H1 (cell line): ENCODE measurements around the gene CCDC154. TPM values are rescaled to one million over a fixed set of nuclear protein-coding genes. Genes with fewer than 3 reads are reported as not detected.

Experiments used
- CTCF ChIA-PET: fragments of 300-600 bp; sonication (Branson Sonifier 250); formaldehyde crosslinking; loops from one replicate; lab custom pipeline; 2021; ENCODE audit not compliant: partially characterized antibody; lab: Charles Lee
- POLR2A ChIA-PET: fragments of 300-600 bp; sonication (Branson Sonifier 250); formaldehyde crosslinking; loops from one replicate; lab custom pipeline; 2021; ENCODE audit warnings: inconsistent platforms; ENCODE audit not compliant: partially characterized antibody; lab: Charles Lee
- DNase-seq, 2 experiments: peaks; one replicate each; pipeline versions ENCODE4 v3.0.0 to v3.0.0-alpha.2; 2010 to 2022; ENCODE audit warnings: low spot score in 2 of 2, low read depth in 1 of 2, mixed read lengths in 1 of 2
- FAIRE-seq: peaks from 2 replicates; lab custom pipeline; 2011; peaks lifted over from hg19 to GRCh38; lab: Jason Lieb, UNC
- H2AFZ ChIP-seq: 2 replicates; pipeline ENCODE4 v1.8.1; 2012; ENCODE audit warnings: low read length, inconsistent platforms
- H2AK5ac ChIP-seq: 2 replicates; pipeline ENCODE4 v1.6.1; 2013; ENCODE audit warnings: low read depth, low read length
- H2BK120ac ChIP-seq: replicated peaks from 2 replicates; pipeline ENCODE3; 2013; ENCODE audit warnings: low read depth, low read length, inconsistent platforms
- H2BK12ac ChIP-seq: 2 replicates; pipeline ENCODE4 v1.6.1; 2013; ENCODE audit warnings: low read depth, low read length
- H2BK15ac ChIP-seq: 2 replicates; pipeline ENCODE4 v1.6.1; 2013; ENCODE audit warnings: low read length
- H2BK20ac ChIP-seq: 2 replicates; pipeline ENCODE4 v1.6.1; 2013; ENCODE audit warnings: low read length
- H2BK5ac ChIP-seq: 2 replicates; pipeline ENCODE4 v1.6.1; 2013; ENCODE audit warnings: low read depth, low read length
- H3K14ac ChIP-seq: 2 replicates; pipeline ENCODE4 v1.6.1; 2013; ENCODE audit warnings: inconsistent platforms; ENCODE audit not compliant: insufficient read length
- H3K18ac ChIP-seq: 2 replicates; pipeline ENCODE4 v1.6.1; 2013; ENCODE audit warnings: low read length; ENCODE audit errors: extremely low read depth
- H3K23ac ChIP-seq: 2 replicates; pipeline ENCODE4 v1.6.1; 2013; ENCODE audit warnings: inconsistent platforms; ENCODE audit not compliant: insufficient read length
- H3K23me2 ChIP-seq: 2 replicates; pipeline ENCODE4 v1.6.1; 2013; ENCODE audit warnings: low read depth, low read length
- H3K27ac ChIP-seq: 2 replicates; pipeline ENCODE4 v1.6.1; 2011; ENCODE audit warnings: low read depth, low read length, inconsistent platforms
- H3K27me3 ChIP-seq, 4 experiments: replicated peaks in 1 of 4; 1 replicate in 1 of 4; 2 replicates in 3 of 4; pipeline versions ENCODE4 v1.6.1 to v1.8.1; 2011 to 2013; ENCODE audit warnings: low read length in 3 of 4, mild to moderate bottlenecking in 3 of 4, inconsistent platforms in 2 of 4, mixed read lengths in 2 of 4, moderate library complexity in 1 of 4; ENCODE audit not compliant: control insufficient read depth in 3 of 4, insufficient read depth in 3 of 4; ENCODE audit errors: extremely low read depth in 1 of 4
- H3K36me3 ChIP-seq, 4 experiments: 2 replicates each; pipeline versions ENCODE4 v1.6.1 to v1.8.1; 2011 to 2013; ENCODE audit warnings: mild to moderate bottlenecking in 4 of 4, low read length in 3 of 4, moderate library complexity in 2 of 4, control low read depth in 1 of 4, inconsistent platforms in 1 of 4; ENCODE audit not compliant: insufficient read depth in 4 of 4, control insufficient read depth in 2 of 4
- H3K4ac ChIP-seq: replicated peaks from 2 replicates; pipeline ENCODE3; 2013; ENCODE audit warnings: low read length, low read depth, mixed read lengths, inconsistent platforms; ENCODE audit not compliant: insufficient read length
- H3K4me1 ChIP-seq, 4 experiments: replicated peaks in 1 of 4; 1 replicate in 1 of 4; 2 replicates in 3 of 4; pipeline versions ENCODE4 v1.6.1 to v1.8.1; 2011 to 2013; ENCODE audit warnings: low read length in 3 of 4, inconsistent platforms in 2 of 4, mixed read lengths in 1 of 4; ENCODE audit not compliant: insufficient read depth in 4 of 4, control insufficient read depth in 3 of 4
- H3K4me2 ChIP-seq, 2 experiments: 2 replicates each; pipeline versions ENCODE4 v1.6.1 to v1.8.1; 2011 to 2013; ENCODE audit warnings: low read depth in 2 of 2, low read length in 2 of 2, control low read depth in 1 of 2, inconsistent platforms in 1 of 2, mild to moderate bottlenecking in 1 of 2; ENCODE audit not compliant: insufficient read depth in 1 of 2
- H3K4me3 ChIP-seq, 4 experiments: fragments of 200-600, 300-600 bp in 1 of 4; sonication (generic), shearing (Covaris generic), sonication (Bioruptor Twin) in 1 of 4; 2 replicates each; pipeline versions ENCODE4 v1.5.1 to v1.8.1; 2011 to 2016; ENCODE audit warnings: low read length in 4 of 4, low read depth in 3 of 4, control low read depth in 2 of 4, inconsistent platforms in 2 of 4, mild to moderate bottlenecking in 2 of 4, mixed read lengths in 1 of 4, moderate library complexity in 1 of 4; ENCODE audit not compliant: insufficient read depth in 2 of 4; ENCODE audit errors: extremely low read depth in 1 of 4
- H3K56ac ChIP-seq: replicated peaks from 2 replicates; pipeline ENCODE3; 2013; ENCODE audit warnings: low read depth, mild to moderate bottlenecking, mixed read lengths, low read length, inconsistent platforms; ENCODE audit not compliant: insufficient read length
- H3K79me1 ChIP-seq: 2 replicates; pipeline ENCODE4 v1.6.1; 2013; ENCODE audit warnings: low read depth, low read length, control low read depth
- H3K79me2 ChIP-seq, 2 experiments: 2 replicates each; pipeline versions ENCODE4 v1.6.1 to v1.8.1; 2012 to 2013; ENCODE audit warnings: low read length in 2 of 2, mild to moderate bottlenecking in 2 of 2, inconsistent platforms in 1 of 2; ENCODE audit not compliant: insufficient read depth in 2 of 2, control insufficient read depth in 1 of 2
- H3K9ac ChIP-seq, 4 experiments: replicated peaks in 1 of 4; 1 replicate in 1 of 4; 2 replicates in 3 of 4; pipeline versions ENCODE4 v1.6.1 to v1.8.1; 2011 to 2013; ENCODE audit warnings: low read depth in 3 of 4, low read length in 3 of 4, control low read depth in 2 of 4, mild to moderate bottlenecking in 2 of 4, moderate library complexity in 2 of 4, inconsistent platforms in 1 of 4; ENCODE audit errors: extremely low read depth in 1 of 4
- H3K9me3 ChIP-seq, 2 experiments: 2 replicates each; pipeline versions ENCODE4 v1.6.1 to v1.8.1; 2012 to 2013; ENCODE audit warnings: mild to moderate bottlenecking in 2 of 2, moderate library complexity in 2 of 2, control low read depth in 1 of 2, inconsistent platforms in 1 of 2, low read depth in 1 of 2, low read length in 1 of 2, mixed read lengths in 1 of 2; ENCODE audit not compliant: insufficient read depth in 2 of 2
- H4K20me1 ChIP-seq, 2 experiments: replicated peaks in 1 of 2; 2 replicates each; pipeline versions ENCODE3 to v1.8.1; 2011 to 2013; ENCODE audit warnings: inconsistent platforms in 2 of 2, low read length in 2 of 2, mild to moderate bottlenecking in 1 of 2; ENCODE audit not compliant: insufficient read depth in 2 of 2, control insufficient read depth in 1 of 2
- H4K5ac ChIP-seq: 2 replicates; pipeline ENCODE4 v1.6.1; 2013; ENCODE audit warnings: low read length, low read depth, mixed read lengths, inconsistent platforms; ENCODE audit not compliant: insufficient read length
- H4K8ac ChIP-seq: 2 replicates; pipeline ENCODE4 v1.8.0; 2013; ENCODE audit warnings: mild to moderate bottlenecking, moderate library complexity, low read length, inconsistent platforms; ENCODE audit not compliant: insufficient read depth; ENCODE audit errors: extremely low read depth
- H4K91ac ChIP-seq: replicated peaks from 2 replicates; pipeline ENCODE3; 2013; ENCODE audit warnings: low read length, mixed read lengths, inconsistent platforms; ENCODE audit not compliant: insufficient read length
- WGBS, 2 experiments: shearing (Covaris generic) in 1 of 2; methylation state at CpG; one replicate each; pipeline versions ENCODE4 v1.1.6 to v1.1.7; 2013 to 2015; ENCODE audit warnings: low lambda C conversion rate in 2 of 2, mixed read lengths in 2 of 2, inconsistent platforms in 1 of 2, low coverage in 1 of 2, missing lambda C conversion rate in 1 of 2; ENCODE audit not compliant: insufficient replicate concordance in 2 of 2, insufficient coverage in 1 of 2, insufficient read length in 1 of 2; ENCODE audit errors: extremely low coverage in 1 of 2, missing lambda C conversion rate in 1 of 2; 5-methylcytosine and 5-hydroxymethylcytosine counted together
- polyA plus RNA-seq, 7 experiments: library from polyadenylated mRNA; depleted of rRNA in 3 of 7; stranded (reverse) in 5 of 7; unstranded in 2 of 7; fragments of >200 nt in 5 of 7; fragments of 200-250 nt in 2 of 7; gene quantifications; 1 replicate in 5 of 7; 2 replicates in 1 of 7; 4 replicates in 1 of 7; pipeline versions ENCODE4 v1.2.1 to v1.2.3, GENCODE V29; 2011 to 2013; ENCODE audit warnings: missing spikeins in 2 of 7, mixed read lengths in 2 of 7
- total RNA-seq: library from RNA; stranded (reverse); fragmentation: NEBNext Ultra II Directional; extraction: Animal tissue kit (Norgen Biotek cat#: 25700); gene quantifications from 2 replicates; pipeline ENCODE4 v1.2.1, GENCODE V29; 2021

CCDC154 gene
- total and polyA plus RNA-seq, 2 of the 8 experiments (the other 6 are each of a cell fraction or from before 2014, with no cell fraction given) = 0.15 to 0.88 TPM

DNA sequence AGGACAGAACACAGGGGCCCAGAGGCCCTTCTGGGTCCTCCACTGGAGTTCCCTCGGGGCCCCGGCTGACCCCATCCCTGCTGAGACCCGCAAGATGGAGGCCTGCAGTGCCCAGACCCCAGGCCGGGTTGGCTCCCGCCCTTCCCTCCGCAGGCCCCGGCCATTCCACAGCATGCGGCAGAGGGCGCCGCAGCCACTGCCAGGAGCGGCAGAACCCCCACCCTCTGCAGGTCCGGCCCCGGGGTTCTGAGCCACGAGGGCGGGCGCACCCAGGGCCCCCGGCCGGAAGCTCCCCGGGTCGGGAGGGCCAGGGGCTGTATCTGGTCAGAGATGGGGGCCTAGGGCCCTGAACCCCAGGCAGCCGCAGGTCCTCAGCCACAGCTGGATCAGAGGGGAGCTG, 15.8 kb downstream of the CCDC154 start:
- Histone ChIP-seq H2BK15ac (no peak overlapping the region), H2BK120ac (no peak overlapping the region), H4K8ac (peak overlapping the region; percentile 97), H3K27me3 (no peaks in the 10 kb centered on the region), H4K20me1 (no peaks in the 10 kb centered on the region), H3K27ac (no peak overlapping the region), H3K23ac (no peak overlapping the region), H4K91ac (peak overlapping the region; percentile 74), H2BK12ac (peak overlapping the region; percentile 44; the same call in 1 of the 2 replicates), H3K4me2 (no peak overlapping the region; a peak in 1 of 4 replicates), H4K5ac (no peak overlapping the region), H2BK20ac (no peak overlapping the region), H2BK5ac (no peak overlapping the region), H3K56ac (no peak overlapping the region), H3K79me1 (no peaks in the 10 kb centered on the region), H2AK5ac (no peak overlapping the region), H3K9ac (no peak overlapping the region), H3K36me3 (no peaks in the 10 kb centered on the region), H3K18ac (no peak overlapping the region), H3K14ac (no peak overlapping the region), H3K4ac (no peak overlapping the region), H3K4me3 (no peak overlapping the region), H3K9me3 (no peaks in the 10 kb centered on the region), H3K23me2 (no peaks in the 10 kb centered on the region), H3K4me1 (no peaks in the 10 kb centered on the region; a peak in 2 of 7 replicates), H3K79me2 (no peaks in the 10 kb centered on the region), H2AFZ (no peak overlapping the region)
- no peak for FAIRE-seq
- CTCF ChIA-PET = interaction anchor here (0.6 to 3.9 kb wide), 9 partner anchors 10 to 119 kb away, joined by 3 to 30 read pairs (median 5); partner anchors contain the start of gene CCDC154
- 76% methylated on average over 8 of the region's 21 CpGs; no CpG with 5 or more reads in 1 of the 2 experiments for WGBS, 2 experiments
- POLR2A ChIA-PET = interaction anchor here (1.1 to 4.3 kb wide), 4 partner anchors 8 to 22 kb away, joined by 3 to 22 read pairs (median 12); partner anchors contain the start of genes CCDC154 and UQCC4
- peak in 1 of 2 experiments; percentile 85 for DNase-seq
